Upper lobe of left lung (tissue), 6 donors: ENCODE results near the gene ADPRHL1. TPM values are rescaled to one million over a fixed set of nuclear protein-coding genes. Genes with fewer than 3 reads are reported as not detected.

Experiments used
- ATAC-seq, 2 donors: fragments of 200-7000 bp; cut with Tn5 transposase; one replicate each; pipeline ENCODE4 v1.9.1; 2022; ENCODE audit warnings: mild to moderate bottlenecking in 2 of 2, moderate library complexity in 2 of 2; ENCODE audit not compliant: low FRiP score in 2 of 2
- DNase-seq, 2 donors: peaks; one replicate each; pipeline ENCODE4 v3.0.0-alpha.2; 2019 to 2020
- H3K27ac ChIP-seq, 4 donors: fragments of 200-600 bp; sonication (generic); one replicate each; pipeline ENCODE4 v1.5.1; 2016 to 2019
- H3K27me3 ChIP-seq, 4 donors: fragments of 200-600 bp; sonication (generic); one replicate each; pipeline ENCODE4 v1.5.1; 2017 to 2019
- H3K36me3 ChIP-seq, 4 donors: fragments of 200-600 bp; sonication (generic); one replicate each; pipeline ENCODE4 v1.5.1; 2016 to 2019
- H3K4me1 ChIP-seq, 4 donors: fragments of 200-600 bp; sonication (generic); one replicate each; pipeline ENCODE4 v1.5.1; 2018 to 2019
- H3K4me3 ChIP-seq, 4 donors: fragments of 200-600 bp; sonication (generic); one replicate each; pipeline ENCODE4 v1.5.1; 2017 to 2019; ENCODE audit warnings: mild to moderate bottlenecking in 2 of 4, moderate library complexity in 1 of 4
- H3K9me3 ChIP-seq, 4 donors: fragments of 200-600 bp; sonication (generic); one replicate each; pipeline ENCODE4 v1.5.1; 2018 to 2019
- EP300 ChIP-seq, 4 donors: sonication (generic); formaldehyde crosslinking; IDR thresholded peaks; one replicate each; pipeline ENCODE4 v1.5.1; 2017; ENCODE audit warnings: antibody characterized with exemption in 4 of 4, control low read depth in 2 of 4
- POLR2A ChIP-seq, 4 donors: fragments of 450-650 bp; IDR thresholded peaks; one replicate each; pipeline ENCODE4 v1.5.1; 2016 to 2017; ENCODE audit warnings: antibody characterized with exemption in 4 of 4, mild to moderate bottlenecking in 2 of 4
- POLR2AphosphoS5 ChIP-seq, 2 donors: sonication (generic); formaldehyde crosslinking; IDR thresholded peaks; one replicate each; pipeline ENCODE4 v1.5.1; 2017; ENCODE audit warnings: antibody characterized with exemption in 2 of 2
- WGBS, 2 donors: methylation state at CpG; one replicate each; pipeline ENCODE4 v1.1.5; 2017 to 2018; 5-methylcytosine and 5-hydroxymethylcytosine counted together
- total RNA-seq, 6 donors: library from RNA; depleted of rRNA in 4 of 6; stranded (reverse); fragments of >200 nt in 4 of 6; gene quantifications; one replicate each; pipeline versions ENCODE4 v1.1.0 to v1.2.1, GENCODE V29; 2016 to 2021
- TF ChIP-seq, protein P1 (sequence below), 6 experiments: fragments of 450-650 bp in 4 of 6; fragments of 200-600 bp in 2 of 6; sonication (generic) in 2 of 6; IDR thresholded peaks; one replicate each; pipeline ENCODE4 v1.5.1; 2016 to 2019; ENCODE audit warnings: antibody characterized with exemption in 6 of 6
- donor health status: DM: no; HTN: no; CAD: no; lungs with moderate emphysema.
- donor health status: DM: no; HTN: yes; CAD: no; lungs with severe emphysema.

ADPRHL1 gene
- total RNA-seq, 6 donors from 2014 or later, result 0.59 to 6.3 (median 2.8) TPM

DNA sequence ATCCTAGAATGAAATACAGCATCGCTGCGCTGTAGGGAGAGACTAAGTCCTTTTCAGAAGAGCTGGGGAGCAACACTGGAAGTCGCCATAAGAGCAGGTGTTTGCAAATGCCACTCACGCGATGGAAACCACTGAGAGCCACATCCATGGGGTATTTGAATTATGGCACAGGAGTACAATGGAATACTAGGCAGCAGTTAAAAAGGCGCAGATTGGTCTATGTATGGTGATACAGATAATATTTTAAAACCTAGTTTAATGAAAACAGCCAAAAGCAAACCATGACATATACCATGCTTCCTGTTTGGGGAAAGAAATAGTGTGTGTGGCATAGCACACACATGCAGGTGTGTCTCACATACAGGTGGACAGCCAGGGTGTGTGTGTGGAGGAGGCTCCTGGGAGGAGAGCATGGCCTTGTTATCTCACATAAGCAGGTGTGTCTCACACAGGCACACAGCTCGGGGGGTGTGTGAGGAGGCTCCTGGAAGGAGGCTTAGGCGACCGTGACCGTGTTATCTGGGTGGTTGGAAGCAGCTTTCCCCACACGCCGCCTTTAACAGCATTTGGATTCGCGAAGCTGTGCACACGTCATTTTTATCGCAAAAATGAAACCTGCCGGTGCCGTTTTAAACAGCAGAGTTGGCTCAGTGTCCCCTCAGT lies 33.6 kb downstream of the ADPRHL1 start:
- no peak overlapping the region for H3K27ac ChIP-seq
- H3K4me3 ChIP-seq, result no peak overlapping the region
- no peaks in the 10 kb centered on the region for H3K27me3 ChIP-seq
- H3K36me3 ChIP-seq, result no peaks in the 10 kb centered on the region
- DNase-seq (no peak), ATAC-seq (no peak)
- H3K4me1 ChIP-seq, result no peaks in the 10 kb centered on the region
- no peaks in the 10 kb centered on the region for H3K9me3 ChIP-seq
- TF ChIP-seq, protein P1, sequence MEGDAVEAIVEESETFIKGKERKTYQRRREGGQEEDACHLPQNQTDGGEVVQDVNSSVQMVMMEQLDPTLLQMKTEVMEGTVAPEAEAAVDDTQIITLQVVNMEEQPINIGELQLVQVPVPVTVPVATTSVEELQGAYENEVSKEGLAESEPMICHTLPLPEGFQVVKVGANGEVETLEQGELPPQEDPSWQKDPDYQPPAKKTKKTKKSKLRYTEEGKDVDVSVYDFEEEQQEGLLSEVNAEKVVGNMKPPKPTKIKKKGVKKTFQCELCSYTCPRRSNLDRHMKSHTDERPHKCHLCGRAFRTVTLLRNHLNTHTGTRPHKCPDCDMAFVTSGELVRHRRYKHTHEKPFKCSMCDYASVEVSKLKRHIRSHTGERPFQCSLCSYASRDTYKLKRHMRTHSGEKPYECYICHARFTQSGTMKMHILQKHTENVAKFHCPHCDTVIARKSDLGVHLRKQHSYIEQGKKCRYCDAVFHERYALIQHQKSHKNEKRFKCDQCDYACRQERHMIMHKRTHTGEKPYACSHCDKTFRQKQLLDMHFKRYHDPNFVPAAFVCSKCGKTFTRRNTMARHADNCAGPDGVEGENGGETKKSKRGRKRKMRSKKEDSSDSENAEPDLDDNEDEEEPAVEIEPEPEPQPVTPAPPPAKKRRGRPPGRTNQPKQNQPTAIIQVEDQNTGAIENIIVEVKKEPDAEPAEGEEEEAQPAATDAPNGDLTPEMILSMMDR (IDR thresholded peaks at IDR 0.05), result no peak
- TF ChIP-seq EP300 (IDR thresholded peaks at IDR 0.05) (no peak), POLR2AphosphoS5 (IDR thresholded peaks at IDR 0.05) (no peak), POLR2A (IDR thresholded peaks at IDR 0.05) (no peak)
- 94 to 95% methylated on average over 18 of the region's 18 CpGs for WGBS, 2 donors

DNA sequence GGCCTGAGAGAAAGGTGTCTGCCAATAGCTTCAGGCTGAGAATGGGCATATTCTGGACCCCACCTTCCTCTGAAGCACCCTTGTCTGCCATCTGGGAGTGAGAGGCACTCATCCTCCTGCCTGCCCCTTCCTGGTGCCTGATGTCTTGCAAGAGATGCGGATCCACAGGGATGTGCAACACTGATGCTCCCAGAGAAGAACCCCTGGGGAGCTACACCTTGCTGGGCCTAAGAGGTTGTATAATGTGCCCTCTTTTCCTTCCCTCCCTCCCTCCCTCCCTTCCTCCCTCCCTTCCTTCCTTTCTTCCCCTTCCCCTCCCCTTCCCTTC lies 34.6 kb downstream of the ADPRHL1 start:
- Histone ChIP-seq H3K4me1 (no peaks in the 10 kb centered on the region), H3K27ac (no peak overlapping the region), H3K27me3 (no peaks in the 10 kb centered on the region), H3K4me3 (no peak overlapping the region), H3K36me3 (no peaks in the 10 kb centered on the region), H3K9me3 (no peaks in the 10 kb centered on the region)
- ATAC-seq (no peak), DNase-seq (no peak)
- TF ChIP-seq POLR2A (IDR thresholded peaks at IDR 0.05) (no peak), EP300 (IDR thresholded peaks at IDR 0.05) (no peak), POLR2AphosphoS5 (IDR thresholded peaks at IDR 0.05) (no peak)
- TF ChIP-seq, protein P1 (IDR thresholded peaks at IDR 0.05), result no peak
- WGBS, 2 donors, result 80 to 100% methylated on average over 1 of the region's 1 CpG

DNA sequence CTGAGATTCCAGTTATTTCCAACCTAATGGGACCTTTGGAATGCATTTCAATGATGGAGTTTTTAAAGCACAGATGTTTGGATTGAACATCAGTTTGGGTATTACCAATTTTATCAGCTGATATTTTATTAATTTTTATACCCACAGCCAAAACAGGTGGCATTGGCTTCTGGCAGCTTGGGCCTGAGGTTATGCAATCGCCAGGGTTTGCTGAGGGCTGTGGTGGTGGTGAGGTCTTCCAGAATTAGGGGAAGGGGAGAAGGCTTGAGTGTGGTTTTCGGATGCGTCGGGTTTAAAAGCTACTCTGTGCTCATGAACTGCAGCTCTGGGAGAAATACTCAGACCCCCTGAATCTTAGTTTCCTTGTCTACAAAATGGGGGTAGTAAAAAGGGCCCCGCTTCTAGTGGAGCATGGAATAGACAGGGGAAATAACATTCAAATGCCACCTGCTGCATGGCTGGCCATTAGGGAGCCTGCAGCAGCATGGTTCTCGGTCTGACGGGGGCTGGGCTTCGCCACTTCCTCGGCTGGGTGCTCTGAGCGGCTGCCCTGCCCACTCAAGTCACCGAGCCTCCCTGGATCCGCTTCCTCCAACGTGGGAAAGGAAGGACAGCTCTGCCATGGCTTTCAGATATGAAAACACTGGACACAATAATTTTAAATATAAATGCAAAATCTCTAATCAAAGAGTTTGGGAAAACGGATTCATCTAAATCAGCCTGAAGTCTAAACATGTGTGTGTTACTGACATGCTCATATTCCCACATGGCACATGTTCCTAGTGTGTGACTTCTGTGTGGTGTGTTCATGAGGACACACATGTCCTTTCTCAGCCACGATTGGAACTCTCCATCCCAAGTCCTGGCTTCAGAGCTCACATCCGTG lies 35.2 kb downstream of the ADPRHL1 start:
- no peaks in the 10 kb centered on the region for H3K9me3 ChIP-seq
- no peak for DNase-seq
- no peaks in the 10 kb centered on the region for H3K4me1 ChIP-seq
- no peak for ATAC-seq
- 63 to 71% methylated on average over 16 of the region's 16 CpGs for WGBS, 2 donors
- H3K27ac ChIP-seq, result no peak overlapping the region
- H3K36me3 ChIP-seq, result no peaks in the 10 kb centered on the region
- no peak overlapping the region for H3K4me3 ChIP-seq
- H3K27me3 ChIP-seq, result no peaks in the 10 kb centered on the region
- TF ChIP-seq POLR2AphosphoS5 (IDR thresholded peaks at IDR 0.05) (no peak), EP300 (IDR thresholded peaks at IDR 0.05) (no peak), POLR2A (IDR thresholded peaks at IDR 0.05) (no peak)
- TF ChIP-seq, protein P1 (IDR thresholded peaks at IDR 0.05), result no peak

DNA sequence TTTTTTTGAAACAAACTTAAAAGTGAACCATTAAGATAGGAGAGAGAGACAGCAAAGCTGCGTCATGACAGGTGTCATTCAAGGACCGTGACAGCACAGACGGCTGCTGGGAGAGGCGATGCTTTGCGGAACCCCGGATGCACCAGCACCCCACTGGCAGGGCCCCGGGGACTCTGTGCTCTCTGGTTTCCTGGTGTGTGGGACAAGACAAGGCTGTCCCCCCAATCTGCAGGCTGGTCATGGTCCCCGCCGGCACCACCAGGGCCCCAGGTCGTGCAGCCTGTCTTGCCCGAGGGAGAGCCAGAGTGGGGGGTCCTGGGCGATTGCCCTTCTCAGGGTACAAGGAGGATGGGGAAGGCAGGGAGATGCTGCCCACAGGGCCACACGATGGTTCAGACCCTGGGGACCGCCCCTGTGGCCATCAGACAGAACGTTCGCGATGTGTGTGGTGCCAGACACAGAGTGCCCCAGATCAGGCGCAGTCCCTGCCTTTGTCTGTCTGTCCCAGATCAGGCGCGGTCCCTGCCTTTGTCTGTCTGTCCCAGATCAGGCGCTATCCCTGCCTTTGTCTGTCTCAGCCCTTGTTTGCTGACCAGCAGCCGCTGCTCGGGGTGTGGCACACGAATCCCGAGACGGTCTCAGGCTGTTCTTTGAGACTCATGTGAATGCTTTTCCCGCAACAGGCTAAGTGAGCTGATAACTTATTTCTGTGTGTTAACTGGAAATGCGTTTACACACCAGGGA lies 36.1 kb downstream of the ADPRHL1 start:
- Histone ChIP-seq H3K27me3 (no peaks in the 10 kb centered on the region), H3K27ac (no peak overlapping the region), H3K4me3 (no peak overlapping the region), H3K36me3 (no peaks in the 10 kb centered on the region), H3K4me1 (no peaks in the 10 kb centered on the region), H3K9me3 (no peaks in the 10 kb centered on the region)
- DNase-seq (peak in 1 of 2 donors; percentile 72), ATAC-seq (no peak)
- WGBS, 2 donors, result 79 to 82% methylated on average over 11 to 22 of the region's 28 CpGs
- TF ChIP-seq, protein P1 (IDR thresholded peaks at IDR 0.05), result no peak
- TF ChIP-seq POLR2A (IDR thresholded peaks at IDR 0.05), result no peak
- no peak for TF ChIP-seq EP300 (IDR thresholded peaks at IDR 0.05)
- TF ChIP-seq POLR2AphosphoS5 (IDR thresholded peaks at IDR 0.05), result no peak
